Stimulated activated CD8-positive, alpha-beta memory T cell treated with anti-CD3 and anti-CD28 coated beads, Interleukin-12 subunit alpha, Interleukin-12 subunit beta, amount 100 ng/mL, for 24 hours (primary cell): Measurements from ENCODE around the gene WDR7.

Experiments
- DNase-seq: peaks from one replicate; pipeline ENCODE4 v3.0.0-alpha.2; 2020; ENCODE audit errors: extremely low read depth

WDR7 gene

DNA sequence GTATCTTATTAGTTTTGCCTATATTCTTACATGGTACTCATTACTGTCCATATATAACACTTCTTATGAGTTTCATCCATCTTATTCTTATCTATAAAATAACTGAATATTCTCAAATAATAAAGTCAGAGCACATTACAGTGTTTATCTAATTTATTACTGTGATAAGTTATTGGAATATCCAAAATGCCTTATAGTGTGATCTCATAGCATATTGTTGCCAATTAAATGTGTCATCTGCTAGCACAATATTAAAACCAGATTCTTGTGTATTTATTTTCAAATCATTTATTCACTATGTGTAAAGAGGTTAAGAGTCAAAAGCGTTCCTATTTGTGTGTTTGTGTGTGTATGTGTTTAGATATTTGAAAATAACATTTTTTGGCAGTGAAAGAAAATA, 151.9 kb downstream of the WDR7 start:
- DNase-seq = no peak

DNA sequence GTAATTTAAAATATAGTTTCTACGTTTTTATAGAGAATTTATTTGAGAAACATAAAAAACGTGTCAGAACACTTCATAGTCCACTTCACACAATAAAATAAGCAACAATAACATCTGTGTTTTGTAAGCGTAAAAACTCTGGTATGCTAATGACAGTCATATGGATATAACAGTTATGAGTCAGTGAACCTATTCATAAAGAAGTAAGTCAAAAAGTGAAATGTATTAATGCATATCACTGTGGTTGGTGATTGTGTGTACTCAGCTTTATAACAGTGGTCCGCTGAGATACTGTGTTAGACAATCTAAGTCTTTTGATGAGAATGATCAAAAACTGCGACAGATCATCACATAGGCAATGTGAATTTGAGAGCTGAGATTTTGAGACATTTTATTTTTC, 153.2 kb downstream of the WDR7 start:
- DNase-seq = no peak

DNA sequence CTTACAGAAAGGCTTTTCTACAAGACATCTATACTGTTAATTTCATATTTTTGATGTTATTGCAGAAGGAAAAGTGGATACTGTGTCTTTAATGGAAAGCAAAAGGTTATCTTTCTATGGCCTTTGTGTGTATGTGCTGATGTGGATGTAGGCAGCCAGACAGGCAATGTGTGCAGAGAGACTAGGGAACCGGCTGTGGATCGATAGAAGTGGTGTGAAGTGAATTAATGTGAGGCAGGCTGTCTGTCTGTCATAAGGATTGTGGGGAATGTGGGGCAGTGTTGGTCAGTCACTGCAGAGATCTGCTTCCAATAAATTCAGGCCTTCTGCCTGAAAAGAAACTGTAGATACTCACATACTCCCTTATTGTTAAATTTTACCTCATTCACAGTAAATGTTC, 156.7 kb downstream of the WDR7 start:
- no peak for DNase-seq

DNA sequence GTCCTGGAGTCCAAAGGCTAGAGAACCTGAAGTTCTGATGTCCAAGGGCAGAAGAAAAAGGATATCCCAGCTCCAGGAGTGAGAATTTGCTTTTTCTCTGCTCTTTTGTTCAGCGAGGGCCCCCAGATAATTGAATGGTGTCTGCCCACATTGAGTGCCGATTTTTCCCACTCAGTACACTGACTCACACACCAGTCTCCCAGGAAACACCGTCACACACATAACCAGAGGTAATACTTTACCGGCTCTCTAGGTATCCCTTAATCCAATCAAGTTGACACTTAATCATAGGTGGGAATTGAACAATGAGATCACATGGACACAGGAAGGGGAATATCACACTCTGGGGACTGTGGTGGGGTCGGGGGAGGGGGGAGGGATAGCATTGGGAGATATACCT, 161.5 kb downstream of the WDR7 start:
- no peak for DNase-seq

DNA sequence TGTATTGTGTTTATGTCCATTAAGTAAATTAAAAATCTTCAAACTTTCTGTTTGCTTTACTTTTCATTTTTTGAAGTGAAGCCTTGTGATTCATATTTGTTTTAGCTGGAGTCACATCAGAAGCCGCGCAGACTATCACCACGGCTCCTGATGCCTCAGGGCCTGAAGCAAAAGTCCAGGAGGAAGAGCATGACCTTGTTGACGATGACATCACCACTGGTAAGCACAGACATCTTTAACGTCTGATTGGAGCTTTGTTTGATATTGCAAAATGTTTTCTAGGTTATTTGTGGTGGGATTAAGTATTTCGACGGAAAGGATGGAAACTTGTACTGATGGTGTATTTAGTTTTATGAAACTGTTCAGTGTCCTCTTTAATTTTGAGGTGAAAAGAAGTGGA, 164.8 kb downstream of the WDR7 start:
- DNase-seq = no peak

DNA sequence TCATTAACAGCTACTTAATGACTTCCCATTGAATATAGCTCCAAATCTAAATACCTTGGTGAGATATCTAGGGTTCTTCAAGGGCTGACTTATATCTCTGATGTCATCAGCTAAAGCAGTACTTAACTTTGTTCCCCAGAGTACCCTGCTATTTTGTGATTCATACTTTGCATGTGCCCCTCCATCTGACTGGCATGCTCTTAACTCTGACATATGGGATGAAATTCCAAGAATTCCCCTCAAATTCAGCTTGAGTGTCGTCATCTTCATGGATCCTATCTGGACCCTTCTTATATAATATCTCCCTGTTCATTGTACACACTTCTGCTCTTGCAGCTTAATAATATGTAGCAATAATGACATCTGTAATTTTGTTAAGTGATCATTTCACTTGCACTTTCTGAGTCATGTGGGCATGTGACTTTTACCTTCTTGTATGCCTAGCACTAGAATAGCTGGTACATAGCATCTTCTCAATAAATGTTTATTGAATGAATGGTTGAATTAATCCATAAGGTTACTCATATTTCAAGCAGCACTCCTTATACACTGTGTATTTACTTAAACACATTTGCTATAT, 172.9 kb downstream of the WDR7 start:
- DNase-seq = no peak

DNA sequence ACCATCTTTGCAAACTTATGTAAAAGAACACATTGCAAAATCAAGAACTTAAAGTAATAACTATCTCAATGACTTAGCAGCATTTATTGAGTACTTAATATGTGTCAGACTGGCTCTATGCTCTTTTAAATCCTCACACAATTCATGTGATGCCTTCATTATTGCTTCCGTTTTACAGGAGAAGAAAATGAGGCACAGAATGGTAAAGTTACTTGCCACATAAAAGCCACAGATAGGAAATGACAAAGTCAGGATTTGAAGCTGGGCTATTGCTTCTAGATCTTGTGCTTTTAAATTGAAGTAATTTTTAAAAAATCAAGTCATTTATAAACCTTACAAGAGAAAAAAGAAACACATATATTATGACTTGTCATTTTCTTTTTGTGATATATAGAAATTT, 174.2 kb downstream of the WDR7 start:
- DNase-seq = no peak

DNA sequence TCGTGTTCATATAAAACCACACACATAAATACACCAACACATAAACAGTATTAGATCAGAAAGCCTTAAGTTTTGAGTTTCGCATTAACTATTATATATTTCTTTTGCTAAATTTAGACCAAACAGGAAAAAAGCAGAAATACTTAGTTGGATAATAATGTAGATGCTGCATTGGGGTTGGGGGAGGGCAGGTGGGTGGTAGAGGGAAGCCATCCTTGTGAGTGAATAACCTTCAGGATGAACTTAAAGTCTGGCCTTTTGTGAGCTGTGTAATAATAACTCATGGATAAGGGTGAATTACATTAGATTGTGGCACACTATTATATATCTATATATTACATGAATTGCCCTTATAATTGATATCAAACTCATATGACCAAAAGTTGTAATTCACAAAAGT, 174.7 kb downstream of the WDR7 start:
- DNase-seq = no peak

DNA sequence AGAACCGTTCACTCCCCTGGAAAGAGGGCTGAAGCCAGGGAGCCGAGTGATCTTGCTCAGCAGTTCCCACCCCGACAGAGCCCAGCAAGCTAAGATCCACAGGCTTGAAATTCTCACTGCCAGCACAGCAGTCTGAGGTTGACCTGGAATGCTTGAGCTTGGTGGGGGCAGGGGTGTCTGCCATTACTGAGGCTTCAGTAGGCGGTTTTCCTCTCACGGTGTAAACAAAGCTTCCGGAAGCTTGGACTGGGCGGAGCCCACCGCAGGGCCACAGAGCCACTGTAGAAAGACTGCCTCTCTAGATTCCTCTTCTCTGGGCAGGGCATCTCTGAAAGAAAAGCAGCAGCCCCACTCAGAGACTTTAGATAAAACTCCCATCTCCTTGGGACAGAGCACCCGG, 180.8 kb downstream of the WDR7 start:
- no peak for DNase-seq

DNA sequence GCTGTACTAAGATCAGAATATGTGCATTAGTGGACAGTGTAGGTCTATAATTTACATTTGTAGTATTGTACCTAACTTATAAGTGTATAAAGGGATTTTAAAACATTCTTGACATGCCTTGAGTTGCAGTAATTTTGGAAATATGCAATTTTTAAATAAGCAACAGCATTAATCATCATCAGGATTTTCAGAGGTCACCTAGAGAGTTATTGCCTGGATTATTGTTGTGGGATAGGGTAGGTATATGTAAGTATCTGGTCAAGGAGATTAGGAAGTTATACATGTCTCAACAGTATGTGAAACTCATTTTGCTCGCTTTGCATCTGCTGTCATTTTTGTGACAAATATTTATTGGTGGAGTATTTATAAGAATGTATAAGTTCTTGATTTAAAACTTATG, 184.2 kb downstream of the WDR7 start:
- DNase-seq = no peak

DNA sequence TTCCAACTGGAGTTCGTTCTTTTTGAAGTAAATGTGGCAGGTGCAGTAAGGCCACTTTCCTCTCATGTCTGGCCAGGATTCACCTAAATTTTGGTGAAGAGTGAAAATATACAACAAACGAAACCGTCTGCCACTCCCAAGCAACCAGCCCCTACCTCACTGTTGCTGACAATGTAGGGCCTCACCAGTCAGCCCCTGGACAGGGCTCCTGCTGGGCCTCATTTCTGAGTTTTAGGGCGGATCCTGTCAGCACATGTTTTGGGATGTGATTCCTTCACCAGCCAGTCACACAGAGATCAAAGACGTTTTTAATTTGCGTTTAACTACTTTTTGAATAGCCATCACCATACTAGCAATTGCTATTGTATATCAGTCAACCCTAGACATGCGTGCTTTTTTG, 185.0 kb downstream of the WDR7 start:
- DNase-seq = no peak

DNA sequence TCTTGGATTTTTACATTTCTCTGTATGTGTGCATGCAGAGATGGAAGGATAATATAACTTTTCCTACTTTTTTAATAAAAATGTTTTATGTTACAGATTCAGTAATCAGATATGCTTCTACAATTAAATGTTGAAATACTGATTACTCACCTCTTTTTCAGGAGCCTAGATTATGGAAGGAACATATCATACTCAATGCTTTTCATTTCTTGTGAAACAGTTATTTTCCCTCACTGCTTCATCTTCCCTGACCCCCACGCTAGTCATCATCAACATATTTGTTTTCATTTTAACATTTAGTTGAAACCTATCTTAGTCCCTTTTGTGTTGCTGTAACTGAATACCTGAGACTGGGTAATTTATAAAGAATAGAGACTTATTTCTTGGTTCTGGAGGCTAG, 190.7 kb downstream of the WDR7 start:
- DNase-seq = no peak

DNA sequence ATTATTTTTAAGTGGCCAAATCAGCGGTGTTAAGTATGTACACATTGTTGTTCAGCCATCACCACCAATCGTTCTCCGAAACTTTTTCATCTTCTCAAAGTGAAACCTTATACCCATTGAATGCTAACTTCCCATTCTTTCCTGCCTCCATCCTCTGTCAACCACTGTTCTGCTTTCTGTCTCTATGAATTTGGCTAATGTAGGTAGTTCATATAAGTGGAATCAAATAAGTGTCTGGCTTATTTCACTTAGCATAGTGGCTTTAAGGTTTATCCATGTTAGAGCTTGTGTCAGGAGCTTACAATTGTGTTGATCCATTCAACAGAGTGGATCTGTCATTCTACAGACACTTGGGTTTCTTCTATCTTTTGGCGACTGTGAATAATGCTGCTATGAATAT, 192.1 kb downstream of the WDR7 start:
- no peak for DNase-seq

DNA sequence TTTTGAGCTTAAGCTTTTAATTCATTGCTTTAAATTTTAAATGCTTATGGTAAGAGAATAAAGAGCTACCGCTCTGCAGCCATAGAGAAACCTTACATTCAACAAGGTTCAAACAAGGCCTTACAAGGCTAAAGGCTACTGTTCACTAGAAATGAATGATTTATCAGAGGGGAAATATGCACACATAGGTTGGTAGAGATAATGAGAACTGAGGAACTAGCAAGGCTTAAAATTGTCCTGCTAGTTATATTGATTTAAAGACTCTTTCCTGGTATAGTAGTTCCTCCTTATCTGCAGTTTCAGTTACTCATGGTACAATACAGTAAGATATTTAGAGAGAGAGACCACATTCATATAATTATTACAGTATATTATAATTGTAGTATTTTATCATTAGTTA, 193.4 kb downstream of the WDR7 start:
- no peak for DNase-seq

DNA sequence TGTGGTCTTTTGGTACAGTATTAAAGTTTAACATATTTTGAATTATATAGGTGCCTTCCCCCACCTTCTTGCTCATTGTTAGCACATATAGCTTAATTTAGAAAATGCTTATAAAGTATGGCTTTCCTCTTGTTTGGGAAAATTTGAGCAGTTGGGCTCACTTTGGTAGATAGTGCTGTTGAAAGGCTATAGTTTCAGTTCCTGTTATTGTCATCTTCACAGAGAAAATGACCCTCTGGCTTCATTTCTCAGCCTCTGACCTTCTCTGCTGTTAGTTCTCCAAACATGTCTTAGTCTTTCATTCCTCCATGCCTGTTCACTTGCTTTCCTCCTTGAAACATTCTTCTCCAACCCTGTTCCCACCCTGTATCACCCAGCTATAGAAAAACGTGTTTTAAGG, 200.6 kb downstream of the WDR7 start:
- no peak for DNase-seq

DNA sequence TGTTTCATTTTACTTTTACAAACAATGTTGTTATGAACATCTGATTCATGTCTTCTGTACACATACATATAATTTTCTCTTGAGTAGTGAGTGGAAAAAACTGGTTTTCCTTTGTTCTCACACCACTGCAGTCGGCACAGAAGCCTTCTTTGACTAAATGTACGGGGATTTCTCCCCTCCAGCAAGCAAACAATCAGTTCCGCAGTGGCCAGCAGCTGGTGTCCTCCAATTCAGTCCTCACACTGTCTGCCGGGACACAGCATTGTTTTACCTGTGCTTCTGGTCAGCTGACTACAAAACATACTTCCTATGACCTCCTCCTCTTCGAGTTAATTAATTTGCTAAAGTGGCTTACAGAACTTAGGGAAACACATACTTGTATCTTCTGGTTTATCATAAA, 202.8 kb downstream of the WDR7 start:
- DNase-seq = no peak

DNA sequence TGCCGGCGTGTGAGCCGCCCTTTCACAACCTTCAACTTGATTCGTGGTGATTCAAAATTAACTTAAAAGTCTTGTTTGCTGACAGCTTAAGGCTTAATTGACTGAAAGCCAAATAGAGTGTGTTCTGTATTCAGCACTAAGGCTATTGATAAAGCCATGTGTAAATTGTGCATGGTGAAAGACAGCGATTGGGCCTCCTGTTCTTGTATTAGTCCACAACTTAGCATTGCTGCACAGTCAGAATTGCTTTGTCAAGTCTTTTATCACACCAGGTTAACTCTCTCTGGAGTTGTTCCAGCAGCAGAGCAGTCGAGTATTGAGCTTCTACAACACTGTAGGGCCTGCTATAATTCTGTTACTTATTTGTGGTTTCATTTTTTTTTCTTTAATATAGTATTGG, 210.1 kb downstream of the WDR7 start:
- no peak for DNase-seq

DNA sequence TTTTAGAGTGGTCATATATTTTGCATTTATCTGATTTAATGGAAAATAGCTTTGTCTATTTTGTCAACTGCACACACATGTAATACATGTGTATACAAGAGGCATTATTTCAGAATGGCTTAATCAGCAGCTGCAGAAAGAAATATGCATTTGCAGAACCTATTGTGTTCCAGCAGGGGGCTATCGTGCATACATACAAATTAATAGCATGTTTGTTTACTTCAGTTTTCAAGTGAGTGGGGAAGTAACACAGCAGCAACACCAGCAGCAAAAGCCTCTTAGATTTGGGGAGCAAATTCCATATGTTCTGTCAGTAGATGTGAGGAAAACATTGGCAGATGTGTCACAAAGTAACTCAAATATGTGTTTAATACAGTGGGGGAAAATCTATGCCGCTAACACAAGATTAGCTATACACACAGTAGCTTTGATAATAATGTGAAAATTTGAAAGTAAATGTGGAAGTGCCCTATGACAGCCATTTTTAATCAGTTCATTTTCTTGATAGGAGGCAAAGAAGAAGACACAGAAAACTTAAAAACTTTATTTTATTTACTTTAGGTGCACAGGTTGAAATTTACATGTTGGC, 218.1 kb downstream of the WDR7 start:
- no peak for DNase-seq

DNA sequence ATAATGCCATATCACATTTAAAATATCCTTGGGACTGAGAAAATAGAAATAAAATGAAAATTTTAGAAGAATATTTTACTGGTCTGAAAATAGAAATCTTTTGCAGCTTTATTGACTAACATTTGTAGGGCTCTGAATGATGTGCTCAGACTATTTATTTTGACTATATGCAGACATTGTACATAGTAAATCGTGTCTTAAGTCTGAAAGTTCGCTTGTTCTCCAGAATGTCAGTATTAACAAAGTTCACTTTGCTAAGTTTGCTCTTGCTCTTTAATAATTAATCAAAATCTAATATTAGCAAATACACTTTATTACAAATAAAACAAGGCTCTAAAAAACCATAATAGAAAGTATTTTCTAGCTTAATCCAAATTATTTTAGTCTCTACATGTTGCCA, 219.8 kb downstream of the WDR7 start:
- no peak for DNase-seq

DNA sequence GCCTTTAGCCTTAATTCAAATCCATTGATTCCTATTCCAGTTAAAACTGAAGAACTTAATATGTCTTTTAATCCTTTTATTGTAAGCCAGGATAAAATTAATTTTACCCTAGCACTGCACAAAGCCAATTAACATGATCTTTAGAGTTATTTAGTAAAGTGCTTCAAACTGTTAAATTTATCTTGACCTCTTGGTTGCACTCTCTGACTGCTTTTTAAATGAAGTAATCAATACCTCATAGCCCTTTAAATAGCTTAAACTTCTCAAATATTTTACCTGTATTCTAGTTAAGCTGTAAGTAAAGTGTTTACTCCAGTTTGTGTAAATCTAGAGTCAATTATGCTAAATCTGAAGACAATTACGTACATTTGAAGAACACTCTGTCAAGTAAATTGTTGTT, 221.0 kb downstream of the WDR7 start:
- DNase-seq = no peak

DNA sequence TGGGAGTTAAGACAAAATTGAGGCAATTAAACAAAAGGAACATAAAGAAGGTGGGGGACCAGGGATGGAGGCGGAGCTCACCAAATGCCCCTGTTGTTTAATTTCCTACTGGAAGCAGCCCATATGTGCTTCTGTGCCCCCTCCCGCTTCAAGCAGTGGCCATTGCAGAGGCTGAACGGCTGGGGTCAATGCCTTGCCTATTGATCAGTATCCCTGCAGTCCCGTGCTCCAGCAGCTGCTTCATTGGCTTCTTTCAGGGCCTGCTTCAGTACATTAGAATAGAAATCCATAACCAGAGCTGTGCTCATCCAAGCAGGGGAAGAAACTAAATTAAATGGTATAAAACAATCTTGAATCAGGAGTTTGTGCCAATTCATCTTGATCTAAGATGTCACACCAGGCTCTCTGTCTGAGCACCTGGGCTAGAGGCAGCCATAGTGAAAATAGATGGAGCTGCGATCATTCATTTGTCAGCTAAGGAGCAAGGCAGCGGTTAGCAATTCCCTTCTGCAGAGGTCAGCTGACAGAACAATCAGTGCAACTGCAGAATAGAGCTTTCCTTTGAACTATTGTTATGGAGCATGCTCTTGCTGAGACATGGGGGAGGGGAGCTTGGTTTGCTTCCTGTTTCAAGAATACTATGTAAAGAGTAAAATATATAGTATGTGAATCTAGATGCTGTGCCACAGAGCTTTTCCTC, 222.4 kb downstream of the WDR7 start:
- DNase-seq = no peak

DNA sequence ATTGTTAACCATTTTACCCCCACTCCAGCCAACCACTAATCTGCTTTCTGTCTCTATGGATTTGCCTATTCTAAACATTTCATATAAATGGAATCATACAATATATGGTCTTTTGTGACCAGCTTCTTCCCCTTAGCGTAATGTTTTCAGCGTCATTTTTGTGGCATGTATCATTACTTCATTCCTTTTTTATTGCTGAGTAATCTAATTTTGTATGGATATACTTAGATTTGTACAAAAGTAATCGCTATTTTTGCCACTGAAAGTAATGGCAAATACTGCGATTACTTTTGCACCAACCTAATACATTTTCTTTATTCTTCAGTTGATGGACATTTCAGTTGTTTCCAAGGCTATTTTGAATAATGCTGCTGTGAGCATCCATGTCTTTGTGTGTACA, 227.6 kb downstream of the WDR7 start:
- DNase-seq = no peak

DNA sequence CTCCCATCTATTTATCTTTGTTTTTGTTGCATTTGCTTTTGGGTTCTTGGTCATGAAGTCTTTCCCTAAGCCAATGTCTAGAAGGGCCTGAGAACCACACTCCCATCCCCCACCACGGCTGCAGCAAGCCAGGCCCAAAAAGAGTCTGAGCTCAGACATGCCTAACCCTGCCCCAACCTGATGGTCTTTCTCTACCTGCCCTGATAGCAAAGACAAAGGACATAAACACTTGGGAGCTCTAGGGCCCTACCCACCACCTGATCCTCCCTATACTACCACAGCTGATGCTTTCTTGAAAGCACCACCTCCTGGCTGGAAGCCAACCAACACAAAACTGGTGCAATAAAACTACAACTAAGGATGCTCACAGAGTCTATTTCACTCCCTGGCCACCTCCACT, 233.4 kb downstream of the WDR7 start:
- no peak for DNase-seq

DNA sequence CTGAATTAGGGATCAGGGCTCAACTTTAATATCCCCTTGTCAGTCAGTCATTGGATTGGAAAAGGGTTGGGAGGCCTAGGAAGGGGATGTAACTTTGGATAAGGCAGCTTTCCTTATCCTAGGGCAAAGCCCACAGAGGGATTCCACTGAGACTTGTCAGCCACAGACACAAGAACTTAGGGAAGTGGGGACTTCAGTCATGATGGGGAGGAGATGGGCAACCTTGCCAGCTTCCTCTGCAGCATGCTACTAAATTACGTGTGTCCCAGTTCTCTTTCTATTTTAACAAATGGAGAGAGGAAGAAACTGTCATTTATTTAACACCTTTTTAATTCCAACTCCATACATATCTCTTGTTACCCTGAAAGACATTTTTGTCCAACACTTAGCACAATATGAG, 237.8 kb downstream of the WDR7 start:
- no peak for DNase-seq
